ENCODE results near the gene PDXK.

Gene PDXK

DNA sequence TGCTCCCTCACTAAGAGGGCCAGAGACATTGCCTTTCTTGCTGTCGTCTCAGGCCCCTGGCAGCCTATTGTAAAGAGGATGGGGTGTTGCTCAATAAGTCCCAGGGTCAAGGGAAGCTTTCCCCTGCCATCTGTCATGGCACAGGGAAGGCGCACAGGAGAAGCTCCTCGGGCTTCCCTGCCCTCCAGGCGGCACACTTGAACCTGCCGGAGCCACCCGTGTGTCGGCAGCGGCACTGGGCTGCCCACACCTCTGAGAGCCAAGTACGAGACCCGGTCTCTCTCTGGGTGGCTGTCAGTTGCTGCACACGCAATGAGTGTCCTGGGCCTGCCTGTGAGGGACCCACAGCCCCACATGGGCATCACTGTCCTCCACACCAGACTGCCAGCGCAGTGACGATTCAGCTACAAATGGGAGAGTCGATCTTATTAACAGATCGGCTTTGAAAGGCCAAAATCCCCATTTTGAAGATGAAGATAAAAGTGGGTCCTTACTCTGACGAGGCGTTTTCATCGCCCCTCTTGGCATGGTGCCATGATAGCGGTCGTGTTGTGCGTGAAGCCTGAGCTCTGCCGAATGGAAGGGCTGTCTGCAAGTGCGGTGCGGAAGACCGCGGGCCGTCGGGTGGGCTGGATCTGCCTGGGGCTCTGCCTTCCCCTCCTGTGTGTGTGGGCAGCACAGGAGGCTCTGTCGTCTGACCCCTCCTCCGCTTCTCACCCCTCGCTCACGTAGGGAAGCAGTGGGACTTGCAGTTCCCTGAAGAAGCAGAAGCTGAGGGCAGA, 29.2 kb upstream of the PDXK start:
- no peaks in the 10 kb centered on the region for H3K27me3 ChIP-seq
- TF ChIP-seq, protein P1, sequence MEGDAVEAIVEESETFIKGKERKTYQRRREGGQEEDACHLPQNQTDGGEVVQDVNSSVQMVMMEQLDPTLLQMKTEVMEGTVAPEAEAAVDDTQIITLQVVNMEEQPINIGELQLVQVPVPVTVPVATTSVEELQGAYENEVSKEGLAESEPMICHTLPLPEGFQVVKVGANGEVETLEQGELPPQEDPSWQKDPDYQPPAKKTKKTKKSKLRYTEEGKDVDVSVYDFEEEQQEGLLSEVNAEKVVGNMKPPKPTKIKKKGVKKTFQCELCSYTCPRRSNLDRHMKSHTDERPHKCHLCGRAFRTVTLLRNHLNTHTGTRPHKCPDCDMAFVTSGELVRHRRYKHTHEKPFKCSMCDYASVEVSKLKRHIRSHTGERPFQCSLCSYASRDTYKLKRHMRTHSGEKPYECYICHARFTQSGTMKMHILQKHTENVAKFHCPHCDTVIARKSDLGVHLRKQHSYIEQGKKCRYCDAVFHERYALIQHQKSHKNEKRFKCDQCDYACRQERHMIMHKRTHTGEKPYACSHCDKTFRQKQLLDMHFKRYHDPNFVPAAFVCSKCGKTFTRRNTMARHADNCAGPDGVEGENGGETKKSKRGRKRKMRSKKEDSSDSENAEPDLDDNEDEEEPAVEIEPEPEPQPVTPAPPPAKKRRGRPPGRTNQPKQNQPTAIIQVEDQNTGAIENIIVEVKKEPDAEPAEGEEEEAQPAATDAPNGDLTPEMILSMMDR (IDR thresholded peaks at IDR 0.05; ENCODE audit: low read depth, low read length) = no peak
- no peaks in the 10 kb centered on the region for H3K9me3 ChIP-seq
- no peaks in the 10 kb centered on the region for H3K4me1 ChIP-seq
- no peak for DNase-seq
- H3K4me3 ChIP-seq (ENCODE audit: low read depth, low read length) = no peak overlapping the region
- peaks cover 96% of the 10 kb centered on the region for H3K36me3 ChIP-seq

DNA sequence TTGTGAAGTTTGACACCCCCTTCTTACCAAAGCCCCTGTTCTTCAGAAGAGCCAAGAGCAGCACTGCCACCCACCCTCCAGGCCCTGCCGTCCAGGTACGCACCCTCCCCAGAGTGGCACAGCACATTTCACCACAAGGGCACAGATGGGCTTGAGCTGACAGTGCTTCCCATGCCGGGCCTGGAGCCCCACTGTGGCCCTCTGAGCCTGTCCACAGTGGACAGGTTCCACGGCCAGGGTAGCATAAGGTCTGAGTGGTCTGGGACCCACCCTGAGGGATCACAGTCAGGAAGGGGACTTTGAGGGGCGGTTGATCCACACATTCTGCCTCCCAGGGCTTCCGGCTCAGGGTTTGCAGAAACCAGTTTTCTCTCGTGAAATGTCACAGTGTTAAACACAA, 28.6 kb upstream of the PDXK start:
- TF ChIP-seq, protein P1 (IDR thresholded peaks at IDR 0.05; ENCODE audit: low read depth, low read length) = no peak
- H3K36me3 ChIP-seq = peaks cover 90% of the 10 kb centered on the region
- H3K4me1 ChIP-seq = no peaks in the 10 kb centered on the region
- no peaks in the 10 kb centered on the region for H3K9me3 ChIP-seq
- no peak for DNase-seq
- H3K27me3 ChIP-seq = no peaks in the 10 kb centered on the region
- H3K4me3 ChIP-seq (ENCODE audit: low read depth, low read length) = no peak overlapping the region

DNA sequence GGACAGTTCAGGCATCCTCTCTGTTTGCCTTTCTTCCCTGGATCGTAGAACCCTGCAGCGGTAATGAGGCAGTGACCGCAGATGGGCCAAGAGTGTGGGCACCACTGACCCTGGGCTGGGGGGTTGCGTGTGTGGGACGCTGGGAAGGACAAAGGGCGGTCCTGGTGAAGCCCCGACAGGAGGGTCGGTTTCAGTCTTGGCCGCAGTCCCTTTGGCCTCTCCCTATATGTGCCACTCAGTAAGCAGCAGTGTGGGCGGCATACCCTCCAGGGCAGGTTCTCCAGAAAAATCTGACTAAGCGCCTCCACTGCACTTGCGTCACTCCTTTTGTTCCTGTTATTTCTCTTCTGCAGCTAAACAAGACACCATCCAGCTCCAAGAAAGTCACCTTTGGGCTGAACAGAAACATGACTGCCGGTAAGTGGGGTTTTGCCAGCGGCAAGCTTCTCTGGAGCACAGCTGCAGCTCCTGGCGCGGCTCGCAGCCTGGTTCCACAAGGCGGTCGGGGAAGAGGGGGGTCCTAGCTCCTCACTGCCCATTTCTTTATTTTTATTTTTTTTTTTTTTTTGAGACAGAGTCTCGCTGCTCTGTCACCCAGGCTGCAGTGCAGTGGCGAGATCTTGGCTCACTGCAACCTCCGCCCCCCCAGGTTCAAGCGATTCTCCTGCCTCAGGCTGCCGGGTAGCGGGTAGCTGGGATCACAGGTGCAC, 27.7 kb upstream of the PDXK start:
- Histone ChIP-seq H3K9me3 (no peaks in the 10 kb centered on the region), H3K36me3 (peaks cover 85% of the 10 kb centered on the region)
- TF ChIP-seq, protein P1 (IDR thresholded peaks at IDR 0.05; ENCODE audit: low read depth, low read length) = no peak

DNA sequence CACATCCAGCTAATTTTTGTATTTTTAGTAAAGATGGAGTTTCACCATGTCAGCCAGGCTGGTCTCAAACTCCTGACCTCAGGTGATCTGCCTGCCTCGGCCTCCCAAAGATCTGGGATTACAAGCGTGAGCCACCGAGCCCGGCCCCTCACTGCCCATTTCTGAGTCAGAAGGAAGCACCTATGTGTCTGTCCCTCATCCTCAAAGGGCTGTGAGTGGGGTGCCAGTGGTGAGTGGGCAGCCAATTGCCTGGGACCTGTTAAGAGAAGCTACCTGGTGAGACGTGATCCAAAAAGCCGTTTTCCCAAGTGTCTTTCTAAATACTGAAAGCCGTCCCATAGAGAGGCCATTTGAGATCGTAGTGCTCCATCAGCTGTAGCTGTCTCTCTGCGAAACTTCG, 27.1 kb upstream of the PDXK start:
- TF ChIP-seq, protein P1 (IDR thresholded peaks at IDR 0.05; ENCODE audit: low read depth, low read length) = no peak
- Histone ChIP-seq H3K36me3 (peaks cover 83% of the 10 kb centered on the region), H3K4me3 (ENCODE audit: low read depth, low read length) (no peak overlapping the region), H3K4me1 (no peaks in the 10 kb centered on the region), H3K27me3 (no peaks in the 10 kb centered on the region), H3K9me3 (no peaks in the 10 kb centered on the region)
- DNase-seq = no peak

More for the DNA sequence above, 27.7 kb upstream of the PDXK start:
- Histone ChIP-seq H3K4me1 (no peaks in the 10 kb centered on the region), H3K27me3 (no peaks in the 10 kb centered on the region), H3K4me3 (ENCODE audit: low read depth, low read length) (no peak overlapping the region)
- no peak for DNase-seq

- H3K36me3 ChIP-seq = peaks cover 71% of the 10 kb centered on the region
- TF ChIP-seq, protein P1 (IDR thresholded peaks at IDR 0.05; ENCODE audit: low read depth, low read length) = no peak
These were observed 26.0 kb upstream of the PDXK start for GRCh38 chr21:43692949-43693348.

DNA sequence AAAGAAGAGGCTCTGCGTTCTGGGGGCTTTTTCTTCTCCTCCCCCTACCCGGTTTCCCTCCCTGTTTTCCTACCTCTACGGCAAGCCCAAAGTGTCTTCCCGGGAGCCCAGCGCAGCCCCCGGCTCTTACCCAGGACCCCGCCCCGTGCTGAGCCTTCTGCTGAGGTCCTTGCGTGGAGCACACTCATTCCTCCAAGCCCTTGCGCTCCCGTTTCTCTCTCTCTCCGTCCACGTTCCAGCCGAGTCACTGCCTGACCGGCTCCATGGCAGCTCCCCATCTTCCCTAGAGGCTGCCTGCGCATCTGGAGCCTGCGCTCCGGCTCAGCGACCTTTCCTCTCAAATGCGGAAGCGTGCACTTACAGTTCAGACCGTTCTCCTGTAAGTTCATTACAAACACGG, 24.9 kb upstream of the PDXK start:
- Histone ChIP-seq H3K27me3 (no peaks in the 10 kb centered on the region), H3K4me3 (ENCODE audit: low read depth, low read length) (no peak overlapping the region), H3K4me1 (no peaks in the 10 kb centered on the region), H3K9me3 (no peaks in the 10 kb centered on the region), H3K36me3 (peaks cover 61% of the 10 kb centered on the region)
- DNase-seq = no peak
- TF ChIP-seq, protein P1 (IDR thresholded peaks at IDR 0.05; ENCODE audit: low read depth, low read length) = no peak

More at GRCh38 chr21:43692949-43693348, 26.0 kb upstream of the PDXK start:
- Histone ChIP-seq H3K4me3 (ENCODE audit: low read depth, low read length) (no peak overlapping the region), H3K27me3 (no peaks in the 10 kb centered on the region), H3K9me3 (no peaks in the 10 kb centered on the region), H3K4me1 (no peaks in the 10 kb centered on the region)
- DNase-seq = no peak

Measured in BE2C (cell line).